Measurements from ENCODE around the gene FAR1. TPM values are rescaled to one million over a fixed set of nuclear protein-coding genes. Genes with fewer than 3 reads are reported as not detected.

Gene FAR1
- total RNA-seq, 4 donors from 2014 or later: 39.2 to 71.1 (median 58.1) TPM

- no peak for TF ChIP-seq CTCF (IDR thresholded peaks at IDR 0.05; ENCODE audit: low read depth)
Observed at GRCh38 chr11:13667245-13667644, 1.2 kb upstream of the FAR1 start.

DNA sequence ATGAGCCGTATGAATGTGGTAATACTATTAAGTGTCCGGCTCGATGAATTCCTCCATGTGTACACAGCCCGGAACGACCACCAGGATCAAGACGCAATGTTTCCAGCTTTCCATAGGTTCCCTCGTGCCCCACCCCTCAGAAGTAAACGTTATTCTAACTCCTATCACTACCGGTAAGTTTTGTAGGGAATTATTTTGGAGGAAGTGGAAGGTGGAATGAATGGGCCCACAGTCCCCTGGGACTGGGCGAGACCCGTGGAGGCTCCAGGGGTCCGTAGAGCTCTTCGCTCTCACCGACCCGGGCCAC, 720 bp upstream of the FAR1 start:
- TF ChIP-seq CTCF (IDR thresholded peaks at IDR 0.05; ENCODE audit: low read depth): no peak

- no peak for TF ChIP-seq CTCF (IDR thresholded peaks at IDR 0.05; ENCODE audit: low read depth)
Observed at GRCh38 chr11:13668957-13669521, 571 bp downstream of the FAR1 start.

GRCh38 chr11:13669544-13670488, 1.3 kb downstream of the FAR1 start:
- TF ChIP-seq CTCF (IDR thresholded peaks at IDR 0.05; ENCODE audit: low read depth): no peak

DNA sequence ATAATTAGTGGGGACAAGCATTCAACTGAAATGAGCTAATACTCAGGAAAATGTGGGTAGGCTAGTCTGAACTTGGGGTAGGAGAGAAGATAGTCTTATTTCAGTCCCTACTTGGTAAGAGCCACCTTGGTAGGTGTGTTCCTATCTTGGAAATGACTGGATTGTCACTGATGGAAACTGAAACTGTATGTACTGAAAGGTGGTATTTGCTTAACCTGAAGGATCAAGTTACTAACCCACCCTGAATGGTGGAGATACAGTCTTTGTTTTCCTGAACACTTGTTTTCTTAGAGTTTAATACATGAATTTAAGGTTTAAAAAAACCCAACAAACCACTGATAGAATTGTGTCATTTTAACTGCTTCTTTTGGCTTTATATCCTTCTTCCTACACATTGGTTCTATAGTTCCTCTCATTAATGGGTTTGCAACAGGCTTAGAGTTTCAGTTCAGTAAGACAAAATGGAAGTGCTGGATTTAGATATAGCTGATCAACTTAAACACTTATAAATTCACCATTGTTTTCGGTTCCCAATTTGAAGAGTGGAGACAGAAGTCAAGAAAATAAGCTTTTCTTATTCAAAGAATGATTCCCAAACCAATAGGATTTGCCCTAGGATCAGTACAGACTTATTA, 4.2 kb downstream of the FAR1 start:
- TF ChIP-seq CTCF (IDR thresholded peaks at IDR 0.05; ENCODE audit: low read depth): no peak

GRCh38 chr11:13674799-13675509, 6.5 kb downstream of the FAR1 start:
- TF ChIP-seq CTCF (IDR thresholded peaks at IDR 0.05; ENCODE audit: low read depth): no peak

- no peak for TF ChIP-seq CTCF (IDR thresholded peaks at IDR 0.05; ENCODE audit: low read depth)
Observed at GRCh38 chr11:13676576-13676975, 8.1 kb downstream of the FAR1 start.
